ENCODE results near the gene TMEM53.

TMEM53 gene

DNA sequence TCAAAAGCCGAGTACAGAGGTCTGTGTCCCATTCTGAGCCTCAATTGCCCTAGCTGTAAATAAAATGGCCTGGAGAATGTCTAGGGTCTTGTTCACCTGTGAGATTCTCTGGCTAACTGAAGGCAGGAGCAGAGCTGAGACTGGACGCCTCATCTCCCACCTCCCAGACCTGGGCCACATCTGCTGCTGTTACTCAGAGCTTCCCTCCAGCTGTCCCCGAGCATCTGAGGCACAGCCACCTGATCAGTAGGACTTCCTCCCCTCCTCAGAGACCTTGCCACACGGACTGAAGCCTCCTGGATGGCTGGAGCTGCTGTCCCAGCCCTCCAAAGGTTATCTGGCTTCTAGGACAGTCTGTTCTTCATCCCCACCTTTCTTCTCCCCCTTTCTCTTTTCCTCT, 62.4 kb downstream of the TMEM53 start:
- ChIA-PET CTCF (no interaction called here), POLR2A (interaction anchor here (0.7 to 4.2 kb wide), 6 partner anchors 12 to 110 kb away, joined by 3 to 47 read pairs (median 6); no protein-coding TSS in a partner anchor)
- DNase-seq (ENCODE audit: extremely low spot score), result no peak
- no peak for TF ChIP-seq CTBP1 (IDR thresholded peaks at IDR 0.05; ENCODE audit: borderline replicate concordance)
- TF ChIP-seq TARDBP (IDR thresholded peaks at IDR 0.05), result no peak
- no peak for TF ChIP-seq ZNF384 (IDR thresholded peaks at IDR 0.05)
- no peak for TF ChIP-seq BHLHE40 (IDR thresholded peaks at IDR 0.05; ENCODE audit: borderline replicate concordance)
- TF ChIP-seq HDGF (IDR thresholded peaks at IDR 0.05; ENCODE audit: borderline replicate concordance), result no peak
- no peak for TF ChIP-seq FOXM1 (IDR thresholded peaks at IDR 0.05; ENCODE audit: borderline replicate concordance)

DNA sequence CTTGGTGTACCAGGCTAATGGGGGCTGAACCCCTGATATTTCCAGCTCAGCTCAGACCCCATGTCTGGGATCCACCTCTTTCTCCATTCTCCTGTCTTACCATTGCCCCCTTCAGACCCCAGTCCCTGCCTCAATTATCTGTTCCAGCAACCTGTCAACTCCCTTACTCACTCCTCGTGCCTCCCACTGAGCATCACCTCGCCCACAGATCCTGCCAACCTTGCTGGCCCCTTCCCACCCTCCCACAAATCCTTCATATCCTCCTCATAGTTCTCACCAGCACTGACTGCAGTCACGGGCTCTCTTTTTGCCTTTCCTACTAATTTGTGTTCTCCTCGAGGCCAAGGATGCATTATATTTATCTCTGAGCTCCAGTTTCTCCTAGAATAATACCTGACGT, 62.9 kb downstream of the TMEM53 start:
- TF ChIP-seq BHLHE40 (IDR thresholded peaks at IDR 0.05; ENCODE audit: borderline replicate concordance), result no peak
- TF ChIP-seq ARNT (IDR thresholded peaks at IDR 0.05), result no peak
- TF ChIP-seq NFRKB (IDR thresholded peaks at IDR 0.05), result no peak
- TF ChIP-seq SP1 (IDR thresholded peaks at IDR 0.05), result no peak
- TF ChIP-seq ELF4 (IDR thresholded peaks at IDR 0.05), result no peak
- TF ChIP-seq ZNF384 (IDR thresholded peaks at IDR 0.05), result no peak
- no peak for TF ChIP-seq FOXM1 (IDR thresholded peaks at IDR 0.05; ENCODE audit: borderline replicate concordance)
- no peak for TF ChIP-seq CTBP1 (IDR thresholded peaks at IDR 0.05; ENCODE audit: borderline replicate concordance)
- no peak for TF ChIP-seq FOXA1 (IDR thresholded peaks at IDR 0.05)
- no peak for TF ChIP-seq LEF1 (IDR thresholded peaks at IDR 0.05; ENCODE audit: borderline replicate concordance)
- no peak for TF ChIP-seq HDGF (IDR thresholded peaks at IDR 0.05; ENCODE audit: borderline replicate concordance)
- POLR2A ChIA-PET, result interaction anchor here (0.7 to 4.2 kb wide), 7 partner anchors 13 to 110 kb away, joined by 3 to 47 read pairs (median 4); no protein-coding TSS in a partner anchor
- CTCF ChIA-PET, result interaction anchor here (1.2 to 2.1 kb wide), 3 partner anchors 17 to 41 kb away, joined by 6 to 12 read pairs (median 8); no protein-coding TSS in a partner anchor

DNA sequence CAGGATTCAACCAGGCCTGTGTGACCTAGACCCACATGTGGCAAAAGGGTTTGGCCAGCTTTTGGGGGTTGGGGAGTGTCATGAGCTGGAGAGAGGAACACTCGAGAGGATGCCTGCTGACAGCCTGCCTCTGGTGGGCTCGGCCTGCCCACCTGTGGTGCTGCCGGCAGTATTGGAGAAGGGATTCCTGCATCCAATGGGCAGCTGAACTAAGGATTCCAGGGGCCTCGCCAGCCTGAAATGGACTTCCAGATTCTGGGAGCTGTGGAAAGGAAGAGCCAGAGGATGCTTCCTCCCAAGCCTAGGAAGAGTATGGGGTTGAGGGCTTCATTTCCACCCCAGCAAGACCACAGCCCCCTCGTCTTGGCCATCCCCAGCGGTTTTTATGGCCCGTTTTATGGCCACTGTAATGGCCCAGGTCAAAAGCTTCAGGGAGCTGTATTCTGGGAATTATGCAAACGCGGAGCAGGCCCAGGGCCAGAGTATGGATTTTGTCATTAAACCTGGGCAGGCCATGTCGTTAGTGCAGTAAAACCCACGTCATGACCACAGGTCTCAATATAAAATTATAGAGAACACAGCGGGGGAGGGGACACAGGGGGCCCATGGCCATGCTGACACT, 63.6 kb downstream of the TMEM53 start:
- TF ChIP-seq BHLHE40 (IDR thresholded peaks at IDR 0.05; ENCODE audit: borderline replicate concordance) (no peak), CTBP1 (IDR thresholded peaks at IDR 0.05; ENCODE audit: borderline replicate concordance) (peak; percentile 42; the same call in 1 of the 2 replicates)
- ChIA-PET CTCF (interaction anchor here (0.8 to 3.5 kb wide), 5 partner anchors 15 to 42 kb away, joined by 3 to 26 read pairs (median 8); no protein-coding TSS in a partner anchor), POLR2A (interaction anchor here (0.9 to 4.2 kb wide), 6 partner anchors 22 to 111 kb away, joined by 3 to 47 read pairs (median 6); no protein-coding TSS in a partner anchor)
- peak; percentile 45 for DNase-seq (ENCODE audit: extremely low spot score)

More for the DNA sequence above, 62.9 kb downstream of the TMEM53 start:
- DNase-seq (ENCODE audit: extremely low spot score), result no peak

DNA sequence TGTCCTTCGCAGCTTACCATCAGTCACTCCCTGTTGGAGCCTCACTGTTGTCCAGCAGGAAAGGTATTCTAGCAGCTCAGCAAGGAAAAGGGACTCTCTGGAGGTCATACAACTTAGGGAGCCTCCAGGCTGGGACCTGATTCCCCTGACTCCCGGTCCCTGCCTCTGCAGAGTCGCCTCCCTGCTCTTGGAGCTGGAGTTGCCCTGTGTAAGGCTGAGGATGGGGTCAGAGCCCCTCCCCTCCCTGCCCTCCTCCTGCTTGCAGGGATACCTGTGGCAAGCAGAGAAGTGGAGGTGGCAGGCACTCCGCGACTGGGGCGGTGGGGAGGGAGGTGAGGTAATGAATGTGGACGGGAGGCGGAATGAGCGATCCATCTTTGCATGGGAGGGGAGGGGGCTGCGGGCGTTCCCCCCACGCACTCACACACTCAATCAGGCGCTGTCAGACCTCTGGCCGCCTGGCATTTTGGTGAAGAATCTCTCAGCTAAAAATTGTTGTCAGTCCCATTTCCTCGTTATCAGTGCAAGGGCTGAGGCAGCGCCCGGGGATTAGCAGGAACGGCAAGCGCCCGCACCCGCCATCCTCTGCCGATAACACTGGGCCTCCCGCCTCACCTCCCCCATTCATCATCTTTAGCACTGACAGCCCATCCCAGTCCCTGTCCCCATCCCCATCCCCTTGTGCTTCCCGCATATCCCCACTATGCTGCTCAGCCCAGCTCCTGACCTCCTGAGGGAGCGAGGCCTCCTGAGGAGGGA, 64.3 kb downstream of the TMEM53 start:
- TF ChIP-seq, protein P1, sequence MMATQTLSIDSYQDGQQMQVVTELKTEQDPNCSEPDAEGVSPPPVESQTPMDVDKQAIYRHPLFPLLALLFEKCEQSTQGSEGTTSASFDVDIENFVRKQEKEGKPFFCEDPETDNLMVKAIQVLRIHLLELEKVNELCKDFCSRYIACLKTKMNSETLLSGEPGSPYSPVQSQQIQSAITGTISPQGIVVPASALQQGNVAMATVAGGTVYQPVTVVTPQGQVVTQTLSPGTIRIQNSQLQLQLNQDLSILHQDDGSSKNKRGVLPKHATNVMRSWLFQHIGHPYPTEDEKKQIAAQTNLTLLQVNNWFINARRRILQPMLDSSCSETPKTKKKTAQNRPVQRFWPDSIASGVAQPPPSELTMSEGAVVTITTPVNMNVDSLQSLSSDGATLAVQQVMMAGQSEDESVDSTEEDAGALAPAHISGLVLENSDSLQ (IDR thresholded peaks at IDR 0.05), result peak; percentile 95
- TF ChIP-seq L3MBTL2 (conservative IDR thresholded peaks at IDR 0.05), result no peak
- ChIA-PET CTCF (interaction anchor here (0.6 to 3.5 kb wide), 8 partner anchors 15 to 295 kb away, joined by 3 to 26 read pairs (median 6); no protein-coding TSS in a partner anchor), POLR2A (interaction anchor here (0.9 to 4.2 kb wide), 5 partner anchors 23 to 112 kb away, joined by 3 to 47 read pairs (median 9); no protein-coding TSS in a partner anchor)
- DNase-seq (ENCODE audit: extremely low spot score), result no peak

DNA sequence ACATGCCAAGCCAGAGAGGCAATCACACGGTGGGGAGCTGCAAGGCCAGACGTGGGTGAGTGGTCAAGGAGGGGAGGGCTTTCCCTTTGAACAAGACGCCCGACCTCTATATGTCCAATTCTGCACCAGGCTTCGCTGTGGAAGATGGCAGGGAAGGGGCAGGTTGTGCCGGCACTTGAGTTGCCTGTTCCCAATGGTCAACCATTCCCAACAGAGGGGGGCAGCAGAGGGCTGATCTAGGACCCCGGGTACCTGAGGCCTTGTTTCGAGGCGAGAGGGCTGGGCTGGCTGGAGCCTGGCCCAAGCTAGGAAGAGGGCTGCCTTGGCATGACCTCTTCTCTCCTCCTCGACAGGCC, 64.9 kb downstream of the TMEM53 start:
- CTCF ChIA-PET, result interaction anchor here (0.5 to 3.5 kb wide), 8 partner anchors 15 to 294 kb away, joined by 3 to 26 read pairs (median 6); no protein-coding TSS in a partner anchor
- POLR2A ChIA-PET, result interaction anchor here (2.7 to 4.2 kb wide), 3 partner anchors 23 to 112 kb away, joined by 9 to 47 read pairs (median 20); no protein-coding TSS in a partner anchor
- peak; percentile 56 for DNase-seq (ENCODE audit: extremely low spot score)
- TF ChIP-seq ARNT (IDR thresholded peaks at IDR 0.05), result no peak
- TF ChIP-seq FOXK2 (IDR thresholded peaks at IDR 0.05), result no peak
- TF ChIP-seq NFRKB (IDR thresholded peaks at IDR 0.05), result no peak
- TF ChIP-seq CTBP1 (IDR thresholded peaks at IDR 0.05; ENCODE audit: borderline replicate concordance), result no peak
- no peak for TF ChIP-seq LEF1 (IDR thresholded peaks at IDR 0.05; ENCODE audit: borderline replicate concordance)
- TF ChIP-seq ELF4 (IDR thresholded peaks at IDR 0.05), result no peak
- TF ChIP-seq ZNF384 (IDR thresholded peaks at IDR 0.05), result no peak
- TF ChIP-seq, protein P1 (IDR thresholded peaks at IDR 0.05), result no peak
- no peak for TF ChIP-seq FOXM1 (IDR thresholded peaks at IDR 0.05; ENCODE audit: borderline replicate concordance)
- no peak for TF ChIP-seq TARDBP (IDR thresholded peaks at IDR 0.05)
- no peak for TF ChIP-seq FOXA1 (IDR thresholded peaks at IDR 0.05)
- no peak for TF ChIP-seq SP1 (IDR thresholded peaks at IDR 0.05)
- no peak for TF ChIP-seq BHLHE40 (IDR thresholded peaks at IDR 0.05; ENCODE audit: borderline replicate concordance)
- TF ChIP-seq SUZ12 (IDR thresholded peaks at IDR 0.05), result no peak
- no peak for TF ChIP-seq HDGF (IDR thresholded peaks at IDR 0.05; ENCODE audit: borderline replicate concordance)
- no peak; the same call in 1 of the 2 replicates for TF ChIP-seq L3MBTL2 (conservative IDR thresholded peaks at IDR 0.05)

DNA sequence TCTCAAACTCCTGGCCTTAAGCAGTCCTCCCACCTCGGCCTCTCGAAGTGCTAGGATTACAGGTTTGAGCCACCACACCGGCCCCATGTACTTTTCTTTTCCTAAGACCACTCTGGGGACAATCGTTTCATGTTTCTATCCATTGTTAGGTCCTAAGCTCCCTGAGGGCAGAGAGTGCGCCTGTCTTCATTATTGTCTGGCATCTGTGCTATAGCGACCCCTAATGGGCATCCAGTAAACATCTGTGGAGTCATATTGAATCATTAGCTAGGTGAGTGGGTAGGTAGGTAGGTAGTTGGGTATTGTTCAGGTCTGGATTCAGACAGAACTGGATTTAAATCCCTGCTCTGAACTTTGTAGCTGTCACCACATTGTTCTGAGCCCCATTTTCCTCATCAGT, 66.1 kb downstream of the TMEM53 start:
- TF ChIP-seq TARDBP (IDR thresholded peaks at IDR 0.05) (no peak), FOXA1 (IDR thresholded peaks at IDR 0.05) (no peak), ZNF384 (IDR thresholded peaks at IDR 0.05) (no peak), LEF1 (IDR thresholded peaks at IDR 0.05; ENCODE audit: borderline replicate concordance) (no peak), L3MBTL2 (conservative IDR thresholded peaks at IDR 0.05) (no peak), ELF4 (IDR thresholded peaks at IDR 0.05) (no peak), SUZ12 (IDR thresholded peaks at IDR 0.05) (no peak), NFRKB (IDR thresholded peaks at IDR 0.05) (no peak), ARNT (IDR thresholded peaks at IDR 0.05) (no peak), SP1 (IDR thresholded peaks at IDR 0.05) (no peak), BHLHE40 (IDR thresholded peaks at IDR 0.05; ENCODE audit: borderline replicate concordance) (no peak), CTBP1 (IDR thresholded peaks at IDR 0.05; ENCODE audit: borderline replicate concordance) (no peak), FOXK2 (IDR thresholded peaks at IDR 0.05) (no peak), FOXM1 (IDR thresholded peaks at IDR 0.05; ENCODE audit: borderline replicate concordance) (no peak), HDGF (IDR thresholded peaks at IDR 0.05; ENCODE audit: borderline replicate concordance) (no peak)
- TF ChIP-seq, protein P1 (IDR thresholded peaks at IDR 0.05), result no peak
- ChIA-PET POLR2A (interaction anchor here (4.2 kb wide), 1 partner anchor 25 kb away, joined by 47 read pairs; no protein-coding TSS in a partner anchor), CTCF (interaction anchor here (0.8 to 3.5 kb wide), 5 partner anchors 13 to 44 kb away, joined by 3 to 26 read pairs (median 7); no protein-coding TSS in a partner anchor)
- no peak for DNase-seq (ENCODE audit: extremely low spot score)
